Measurements from ENCODE around the gene SREK1. TPM values are rescaled to one million over a fixed set of nuclear protein-coding genes. Genes with fewer than 3 reads are reported as not detected.

Gene SREK1
- total RNA-seq = 52.6 and 88.7 TPM in 2 replicates

DNA sequence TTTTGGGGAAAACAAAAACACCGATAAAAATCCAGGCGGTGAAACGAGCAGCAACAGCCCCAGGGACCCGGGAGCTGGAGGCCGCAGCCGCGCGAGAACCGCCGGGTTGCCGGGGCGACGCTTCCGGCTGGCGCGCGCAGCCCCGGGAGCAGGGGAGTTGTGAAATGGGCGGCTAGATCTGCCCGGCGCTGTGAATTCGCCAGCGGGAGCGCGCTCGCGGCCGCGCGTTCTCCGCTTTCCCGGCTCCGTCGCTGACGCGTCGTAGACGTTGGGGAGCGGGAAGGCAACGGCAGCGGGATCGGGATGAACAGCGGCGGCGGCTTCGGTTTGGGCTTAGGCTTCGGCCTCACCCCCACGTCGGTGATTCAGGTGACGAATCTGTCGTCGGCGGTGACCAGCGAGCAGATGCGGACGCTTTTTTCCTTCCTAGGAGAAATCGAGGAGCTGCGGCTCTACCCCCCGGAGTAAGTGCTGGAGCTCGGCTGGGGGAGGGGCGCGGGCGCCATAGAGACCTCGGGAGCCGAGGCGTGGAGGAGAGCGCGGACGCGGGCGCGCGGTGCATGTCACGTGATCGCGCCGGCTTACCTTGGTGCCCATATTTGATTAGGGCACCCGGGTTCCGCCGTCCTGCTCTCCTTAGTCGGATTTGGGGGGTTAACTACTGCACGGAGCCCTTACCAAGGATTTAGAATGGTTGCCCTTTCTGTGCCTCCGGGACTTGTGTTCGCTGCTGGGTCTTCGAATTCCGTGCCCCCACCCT is at the start of gene SREK1:
SREK1 (plus strand) TSS at position 227 of the 760 bp plus-strand sequence; CDS start at position 304, 77 bp downstream.

Other genes with a start within 250 kb of the SREK1 start
- gene ERBIN, start 217.7 kb upstream of the SREK1 start, total RNA-seq = 93.3 and 95.7 TPM in 2 replicates

Data from nasal cavity respiratory epithelium epithelial cell of viscerocranial mucosa (primary cell).